HepG2 (cell line): Measurements from ENCODE around the gene MLNR. TPM values are rescaled to one million over a fixed set of nuclear protein-coding genes. Genes with fewer than 3 reads are reported as not detected.

Source experiments
- ARID4A ChIP-seq: sonication (generic); formaldehyde crosslinking; IDR thresholded peaks from 2 replicates; pipeline ENCODE4 v1.5.0; 2020; ENCODE audit warnings: mild to moderate bottlenecking, missing genetic modification reagents, borderline replicate concordance
- MAX ChIP-seq: IDR thresholded peaks from 2 replicates; pipeline ENCODE4 v1.6.1; 2012; ENCODE audit warnings: inconsistent platforms
- MNT ChIP-seq: fragments of 450-650 bp; IDR thresholded peaks from 2 replicates; pipeline ENCODE4 v1.6.1; 2016
- MTA3 ChIP-seq: sonication (generic); formaldehyde crosslinking; IDR thresholded peaks from 2 replicates; pipeline ENCODE4 v1.4.0; 2020; ENCODE audit warnings: missing genetic modification reagents
- NR2F6 ChIP-seq, 2 experiments: IDR thresholded peaks; 2 replicates each; pipeline ENCODE4 v1.6.1; 2016; ENCODE audit warnings: antibody characterized with exemption in 1 of 2, mild to moderate bottlenecking in 1 of 2
- POLR2A ChIP-seq, 2 experiments: IDR thresholded peaks; 2 replicates each; pipeline ENCODE4 v1.6.1; 2011; ENCODE audit warnings: low read depth in 2 of 2, low read length in 2 of 2, mild to moderate bottlenecking in 1 of 2, moderate library complexity in 1 of 2; ENCODE audit not compliant: insufficient read depth in 1 of 2
- SP4 ChIP-seq: sonication (generic); formaldehyde crosslinking; IDR thresholded peaks from 2 replicates; pipeline ENCODE4 v1.8.1; 2023; ENCODE audit warnings: mild to moderate bottlenecking, missing genetic modification reagents
- TCF7L2 ChIP-seq: IDR thresholded peaks from 2 replicates; pipeline ENCODE4 v1.6.1; 2011; ENCODE audit warnings: mild to moderate bottlenecking, low read depth, low read length, moderate library complexity
- ZBTB46 ChIP-seq: sonication (generic); formaldehyde crosslinking; IDR thresholded peaks from 2 replicates; pipeline ENCODE4 v1.4.0; 2020; ENCODE audit warnings: mild to moderate bottlenecking, missing genetic modification reagents, borderline replicate concordance
- ZFP36L2 ChIP-seq: sonication (generic); formaldehyde crosslinking; IDR thresholded peaks from 2 replicates; pipeline ENCODE4 v1.4.0; 2020; ENCODE audit warnings: missing genetic modification reagents
- ZNF318 ChIP-seq: sonication (generic); formaldehyde crosslinking; IDR thresholded peaks from 2 replicates; pipeline ENCODE4 v1.4.0; 2020; ENCODE audit warnings: mild to moderate bottlenecking, missing genetic modification reagents
- ZNF556 ChIP-seq: sonication (generic); formaldehyde crosslinking; IDR thresholded peaks from 2 replicates; pipeline ENCODE4 v1.4.0; 2020; ENCODE audit warnings: mild to moderate bottlenecking, missing genetic modification reagents, borderline replicate concordance
- ZSCAN20 ChIP-seq: sonication (generic); formaldehyde crosslinking; IDR thresholded peaks from 2 replicates; pipeline ENCODE4 v1.4.0; 2020; ENCODE audit warnings: missing genetic modification reagents, mild to moderate bottlenecking, borderline replicate concordance
- polyA plus RNA-seq, 8 experiments: library from polyadenylated mRNA; depleted of rRNA in 3 of 8; stranded (reverse) in 7 of 8; unstranded in 1 of 8; fragments of >200 nt; fragmentation: Illumina TruSeq in 4 of 8; extraction: Trizol in 4 of 8; gene quantifications; 2 replicates each; pipeline versions ENCODE4 v1.2.1 to v1.2.3, GENCODE V29; 2011 to 2016; ENCODE audit warnings: low read depth in 4 of 8, missing spikeins in 1 of 8, mixed read lengths in 1 of 8; ENCODE audit not compliant: insufficient read depth in 1 of 8
- total RNA-seq, 5 experiments: library from RNA; depleted of rRNA; stranded (reverse); fragments of >200 nt; fragmentation: Illumina TruSeq; extraction: Trizol; gene quantifications; 2 replicates each; pipeline ENCODE4 v1.2.3, GENCODE V29; 2016; ENCODE audit warnings: low read depth in 1 of 5

The MLNR gene
- total and polyA plus RNA-seq, 2 of the 13 experiments (the other 11 are each of a cell fraction or from before 2014, with no cell fraction given): 0.46 TPM; not detected in 1

- peak; percentile 52; the same call in 1 of the 2 replicates for TF ChIP-seq ARID4A
- peak; percentile 66; the same call in 1 of the 2 replicates for TF ChIP-seq SP4 (CRISPR knock-in tag)
- TF ChIP-seq MNT: no peak
- TF ChIP-seq ZFP36L2: no peak
- TF ChIP-seq ZSCAN20 (CRISPR knock-in tag): 0 out of 2 replicates have a peak, but pooled peaks have one; percentile 38
- TF ChIP-seq NR2F6 (IDR thresholded peaks at IDR 0.05): 0 out of 2 replicates have a peak, but pooled peaks have one; percentile 31
- peak; percentile 24; the same call in 1 of the 2 replicates for TF ChIP-seq NR2F6 (CRISPR knock-in tag; IDR thresholded peaks at IDR 0.05)
- TF ChIP-seq ZBTB46 (CRISPR knock-in tag): 0 out of 2 replicates have a peak, but pooled peaks have one; percentile 33
- peak; percentile 73 to 77 for TF ChIP-seq POLR2A (IDR thresholded peaks at IDR 0.05; ENCODE audit: insufficient read depth in 1 of 2, low read depth in 2 of 2, low read length in 2 of 2)
- TF ChIP-seq MTA3: no peak
- TF ChIP-seq ZNF556 (CRISPR knock-in tag): no peak
- 0 out of 2 replicates have a peak, but pooled peaks have one; percentile 48 for TF ChIP-seq ZNF318 (CRISPR knock-in tag)
- peak; percentile 88 for TF ChIP-seq MAX
- TF ChIP-seq TCF7L2: no peak
These were observed 5.2 kb upstream of the MLNR start (continued) for GRCh38 chr13:49214917-49215376.
